ENCODE results near the gene CLEC10A. TPM values are rescaled to one million over a fixed set of nuclear protein-coding genes. Genes with fewer than 3 reads are reported as not detected.
A peak's percentile ranks its signal among the peaks of the same experiment; 100 is the strongest.

Gene CLEC10A
- total and polyA plus RNA-seq, 4 donors = 0.17 to 0.77 (median 0.49) TPM

DNA sequence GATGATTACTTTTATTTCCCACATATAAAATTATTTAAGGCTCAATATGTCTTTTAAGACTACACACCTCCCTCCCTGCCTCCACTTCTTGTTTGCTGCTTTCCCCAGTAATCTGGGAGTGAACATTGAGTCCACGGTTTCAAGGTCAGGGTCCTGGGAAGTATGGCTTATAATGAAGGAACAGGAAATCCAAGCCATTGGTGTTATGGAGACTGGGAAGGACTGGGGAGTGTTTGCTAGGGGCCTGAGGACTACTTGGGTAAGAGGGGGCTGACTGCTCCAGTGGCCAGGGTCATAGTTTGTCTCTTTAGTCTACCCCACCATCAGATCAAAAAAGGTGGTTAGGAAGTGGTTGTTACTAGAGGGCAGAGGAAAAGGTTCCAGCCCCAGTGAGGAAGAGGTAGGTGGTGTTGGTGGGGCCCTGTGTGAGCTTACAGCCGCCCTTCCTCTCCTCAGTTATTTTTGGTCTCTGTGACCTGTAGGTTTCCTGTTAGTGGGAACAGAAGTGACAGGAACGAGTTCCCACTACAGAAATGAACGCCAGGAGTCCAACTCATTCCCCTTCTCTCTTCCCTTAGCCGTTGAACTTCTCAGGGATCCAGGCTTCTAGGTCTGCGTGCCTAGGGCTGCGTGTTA, 45.0 kb downstream of the CLEC10A start:
- H3K36me3 ChIP-seq (ENCODE audit: control insufficient read depth, insufficient read depth, low read length) = no peaks in the 10 kb centered on the region
- DNase-seq (ENCODE audit: low read depth in 4 of 6, low spot score in 6 of 6) = no peak
- H3K27ac ChIP-seq (ENCODE audit: low read depth, low read length) = peak overlapping the region; percentile 81
- no peaks in the 10 kb centered on the region for H3K27me3 ChIP-seq (ENCODE audit: control insufficient read depth, insufficient read depth, low read length)
- no peaks in the 10 kb centered on the region for H3K9me3 ChIP-seq (ENCODE audit: control insufficient read depth, insufficient read depth, low read length)
- 4% methylated on average over 5 of the region's 7 CpGs for WGBS (ENCODE audit: insufficient coverage)
- H3K4me3 ChIP-seq (ENCODE audit: low read depth, low read length) = peak overlapping the region; percentile 85
- peaks cover 29% of the 10 kb centered on the region for H3K4me1 ChIP-seq (ENCODE audit: control insufficient read depth, insufficient read depth, low read length)

DNA sequence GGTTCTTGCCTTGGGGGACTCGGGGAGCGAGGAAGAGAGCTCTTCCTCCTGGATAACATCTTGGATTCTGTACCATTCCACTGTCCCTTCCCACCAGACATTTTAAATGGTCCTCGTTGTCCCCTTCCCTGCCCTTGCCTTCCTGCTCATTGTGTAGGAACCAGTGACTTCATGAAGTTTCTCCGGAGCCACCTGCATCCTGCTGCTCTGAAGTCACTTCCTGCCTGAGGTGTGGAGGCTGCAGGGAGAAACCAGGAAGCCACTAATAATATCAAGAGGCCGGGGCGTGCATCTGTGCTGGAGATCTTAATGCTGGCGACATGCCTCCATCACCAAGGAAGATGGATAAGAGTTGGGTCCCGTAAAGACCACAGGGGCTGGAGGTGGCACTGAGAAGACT, 50.4 kb downstream of the CLEC10A start:
- Histone ChIP-seq H3K4me1 (ENCODE audit: control insufficient read depth, insufficient read depth, low read length) (no peaks in the 10 kb centered on the region), H3K27ac (ENCODE audit: low read depth, low read length) (peak overlapping the region; percentile 11), H3K27me3 (ENCODE audit: control insufficient read depth, insufficient read depth, low read length) (no peaks in the 10 kb centered on the region), H3K36me3 (ENCODE audit: control insufficient read depth, insufficient read depth, low read length) (no peaks in the 10 kb centered on the region), H3K4me3 (ENCODE audit: low read depth, low read length) (no peak overlapping the region), H3K9me3 (ENCODE audit: control insufficient read depth, insufficient read depth, low read length) (no peaks in the 10 kb centered on the region)
- DNase-seq (ENCODE audit: low read depth in 4 of 6, low spot score in 6 of 6) = no peak
- WGBS (ENCODE audit: insufficient coverage) = 89% methylated on average over 7 of the region's 8 CpGs

DNA sequence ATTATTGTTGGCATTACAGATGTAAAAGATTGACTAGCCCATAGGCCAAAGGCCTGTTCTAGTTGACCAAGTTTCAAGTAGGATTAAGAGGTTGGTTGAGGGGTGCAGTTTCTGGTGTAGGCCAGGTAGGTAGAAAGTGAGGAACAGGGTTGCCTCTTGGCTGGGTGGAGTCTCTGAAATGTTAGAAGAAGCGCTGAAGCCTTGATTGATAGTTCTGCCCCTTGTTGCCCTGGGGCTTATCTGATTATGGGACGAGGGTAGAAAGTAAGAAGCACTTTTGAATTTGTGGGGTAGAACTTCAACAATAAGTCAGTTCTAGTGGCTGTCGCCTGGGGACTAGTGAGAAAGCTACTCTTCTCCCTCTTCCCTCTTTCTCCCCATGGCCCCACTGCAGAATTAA, 51.0 kb downstream of the CLEC10A start:
- Histone ChIP-seq H3K27ac (ENCODE audit: low read depth, low read length) (peak overlapping the region; percentile 12), H3K27me3 (ENCODE audit: control insufficient read depth, insufficient read depth, low read length) (peaks cover 4% of the 10 kb centered on the region), H3K4me1 (ENCODE audit: control insufficient read depth, insufficient read depth, low read length) (peaks cover 4% of the 10 kb centered on the region), H3K36me3 (ENCODE audit: control insufficient read depth, insufficient read depth, low read length) (no peaks in the 10 kb centered on the region), H3K4me3 (ENCODE audit: low read depth, low read length) (no peak overlapping the region), H3K9me3 (ENCODE audit: control insufficient read depth, insufficient read depth, low read length) (no peaks in the 10 kb centered on the region)
- WGBS (ENCODE audit: insufficient coverage) = 100% methylated on average over 1 of the region's 3 CpGs
- no peak for DNase-seq (ENCODE audit: low read depth in 4 of 6, low spot score in 6 of 6)

DNA sequence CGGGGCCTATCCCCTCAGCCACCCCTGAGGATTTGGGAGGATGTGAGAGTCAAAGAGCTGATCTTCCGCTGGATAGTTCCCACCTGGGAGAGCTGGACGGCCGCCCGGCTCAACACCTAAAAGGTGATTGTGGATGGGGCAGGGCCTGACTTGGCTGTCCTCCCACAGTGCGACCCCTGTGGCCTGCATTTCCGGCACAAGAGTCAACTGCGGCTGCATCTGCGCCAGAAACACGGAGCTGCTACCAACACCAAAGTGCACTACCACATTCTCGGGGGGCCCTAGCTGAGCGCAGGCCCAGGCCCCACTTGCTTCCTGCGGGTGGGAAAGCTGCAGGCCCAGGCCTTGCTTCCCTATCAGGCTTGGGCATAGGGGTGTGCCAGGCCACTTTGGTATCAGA, 52.7 kb downstream of the CLEC10A start:
- H3K36me3 ChIP-seq (ENCODE audit: control insufficient read depth, insufficient read depth, low read length) = no peaks in the 10 kb centered on the region
- H3K4me3 ChIP-seq (ENCODE audit: low read depth, low read length) = no peak overlapping the region
- H3K27me3 ChIP-seq (ENCODE audit: control insufficient read depth, insufficient read depth, low read length) = peaks cover 21% of the 10 kb centered on the region
- no peak for DNase-seq (ENCODE audit: low read depth in 4 of 6, low spot score in 6 of 6)
- 72% methylated on average over 9 of the region's 13 CpGs for WGBS (ENCODE audit: insufficient coverage)
- H3K27ac ChIP-seq (ENCODE audit: low read depth, low read length) = no peak overlapping the region
- no peaks in the 10 kb centered on the region for H3K9me3 ChIP-seq (ENCODE audit: control insufficient read depth, insufficient read depth, low read length)
- peaks cover 20% of the 10 kb centered on the region for H3K4me1 ChIP-seq (ENCODE audit: control insufficient read depth, insufficient read depth, low read length)

DNA sequence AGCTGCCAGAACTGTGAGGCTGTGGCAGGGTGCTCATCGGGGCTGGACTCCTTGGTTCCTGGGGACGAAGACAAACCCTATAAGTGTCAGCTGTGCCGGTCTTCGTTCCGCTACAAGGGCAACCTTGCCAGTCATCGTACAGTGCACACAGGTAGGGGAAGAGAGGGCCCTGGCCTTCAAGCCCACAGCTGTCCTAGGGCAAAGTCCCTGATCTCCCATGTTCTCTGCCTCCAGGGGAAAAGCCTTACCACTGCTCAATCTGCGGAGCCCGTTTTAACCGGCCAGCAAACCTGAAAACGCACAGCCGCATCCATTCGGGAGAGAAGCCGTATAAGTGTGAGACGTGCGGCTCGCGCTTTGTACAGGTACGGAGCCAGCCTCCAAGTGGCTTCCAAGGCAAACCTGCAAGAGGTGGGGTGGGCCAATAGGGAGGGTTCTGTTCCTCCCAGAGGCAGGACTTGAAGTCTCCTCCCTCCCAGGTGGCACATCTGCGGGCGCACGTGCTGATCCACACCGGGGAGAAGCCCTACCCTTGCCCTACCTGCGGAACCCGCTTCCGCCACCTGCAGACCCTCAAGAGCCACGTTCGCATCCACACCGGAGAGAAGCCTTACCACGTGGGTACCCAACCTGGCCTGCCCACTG, 53.5 kb downstream of the CLEC10A start:
- Histone ChIP-seq H3K9me3 (ENCODE audit: control insufficient read depth, insufficient read depth, low read length) (no peaks in the 10 kb centered on the region), H3K4me3 (ENCODE audit: low read depth, low read length) (no peak overlapping the region), H3K27ac (ENCODE audit: low read depth, low read length) (no peak overlapping the region), H3K27me3 (ENCODE audit: control insufficient read depth, insufficient read depth, low read length) (peaks cover 29% of the 10 kb centered on the region), H3K36me3 (ENCODE audit: control insufficient read depth, insufficient read depth, low read length) (no peaks in the 10 kb centered on the region), H3K4me1 (ENCODE audit: control insufficient read depth, insufficient read depth, low read length) (peaks cover 28% of the 10 kb centered on the region)
- 95% methylated on average over 25 of the region's 29 CpGs for WGBS (ENCODE audit: insufficient coverage)
- no peak for DNase-seq (ENCODE audit: low read depth in 4 of 6, low spot score in 6 of 6)

DNA sequence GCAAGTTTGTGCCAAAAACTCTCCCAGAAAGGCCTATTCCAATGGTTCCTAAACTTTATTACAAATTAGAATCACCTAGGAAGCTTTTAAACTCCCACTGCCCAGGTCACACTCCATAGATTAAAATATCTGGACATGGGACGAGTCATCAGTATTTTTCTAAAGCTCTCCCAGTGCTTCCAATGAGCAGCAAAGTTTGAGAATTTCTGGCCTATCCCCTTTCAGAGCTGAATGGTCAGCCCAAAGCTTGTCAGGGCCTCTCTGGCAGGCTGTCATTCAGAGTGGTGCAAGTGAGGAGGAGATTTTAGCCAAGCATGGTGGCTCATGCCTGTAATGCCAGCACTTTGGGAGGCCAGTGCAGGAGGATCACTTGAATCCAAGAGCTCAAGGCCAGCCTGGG, 54.8 kb downstream of the CLEC10A start:
- DNase-seq (ENCODE audit: low read depth in 4 of 6, low spot score in 6 of 6) = no peak
- peaks cover 32% of the 10 kb centered on the region for H3K4me1 ChIP-seq (ENCODE audit: control insufficient read depth, insufficient read depth, low read length)
- H3K9me3 ChIP-seq (ENCODE audit: control insufficient read depth, insufficient read depth, low read length) = no peaks in the 10 kb centered on the region
- H3K36me3 ChIP-seq (ENCODE audit: control insufficient read depth, insufficient read depth, low read length) = no peaks in the 10 kb centered on the region
- 100% methylated on average over 1 of the region's 1 CpG for WGBS (ENCODE audit: insufficient coverage)
- no peak overlapping the region for H3K4me3 ChIP-seq (ENCODE audit: low read depth, low read length)
- H3K27me3 ChIP-seq (ENCODE audit: control insufficient read depth, insufficient read depth, low read length) = peaks cover 35% of the 10 kb centered on the region
- H3K27ac ChIP-seq (ENCODE audit: low read depth, low read length) = no peak overlapping the region

Small RNA genes lying within 50 kb of the gene (small RNA-seq; reads per million reads assigned to genes)
- not detected for gene AC120057.1 (ENCODE audit: low replicate concordance)

Other genes starting within 250 kb of the CLEC10A start
- gene TEKT1, start 248.5 kb downstream of the CLEC10A start, total RNA-seq = 10 to 100 TPM in 1 of 2 donors, 1 to 10 TPM in 1; 2.9 to 18.6 TPM
- 10 to 100 TPM in 1 of 2 donors, 1 to 10 TPM in 1; 8.3 to 11.9 TPM for gene TEKT1, start 248.5 kb downstream of the CLEC10A start, polyA plus RNA-seq (ENCODE audit: insufficient read length in 2 of 2)
- gene ALOX12, start 84.2 kb downstream of the CLEC10A start, total RNA-seq = under 1 TPM in 1 of 2 donors, not detected in 1; 0.59 TPM
- gene ALOX12, start 84.2 kb downstream of the CLEC10A start, polyA plus RNA-seq (ENCODE audit: insufficient read length in 2 of 2) = 1 to 10 TPM; 1.3 to 2.7 TPM
- 100 to 1,000 TPM in 1 of 2 donors, 10 to 100 TPM in 1; 68.3 to 121 TPM for gene RNASEK, start 67.6 kb downstream of the CLEC10A start, total RNA-seq
- 100 to 1,000 TPM; 252 to 284 TPM for gene RNASEK, start 67.6 kb downstream of the CLEC10A start, polyA plus RNA-seq (ENCODE audit: insufficient read length in 2 of 2)
- gene BCL6B, start 57.2 kb downstream of the CLEC10A start, total RNA-seq = 10 to 100 TPM in 1 of 2 donors, 1 to 10 TPM in 1; 3.1 to 13.7 TPM
- gene BCL6B, start 57.2 kb downstream of the CLEC10A start, polyA plus RNA-seq (ENCODE audit: insufficient read length in 2 of 2) = 1 to 10 TPM; 5.6 to 8.5 TPM
- under 1 TPM; 0.10 to 0.66 TPM for gene SLC16A13, start 44.2 kb downstream of the CLEC10A start, total RNA-seq
- 1 to 10 TPM; 1.5 to 2.4 TPM for gene SLC16A13, start 44.2 kb downstream of the CLEC10A start, polyA plus RNA-seq (ENCODE audit: insufficient read length in 2 of 2)
- gene SLC16A11, start 36.2 kb downstream of the CLEC10A start, total RNA-seq = 1 to 10 TPM in 1 of 2 donors, under 1 TPM in 1; 0.20 to 2.5 TPM
- under 1 TPM; 0.52 to 0.95 TPM for gene SLC16A11, start 36.2 kb downstream of the CLEC10A start, polyA plus RNA-seq (ENCODE audit: insufficient read length in 2 of 2)
- gene ASGR2, start 34.6 kb upstream of the CLEC10A start, total RNA-seq = under 1 TPM in 1 of 2 donors, not detected in 1; 0.50 TPM
- under 1 TPM; 0.24 to 0.39 TPM for gene ASGR2, start 34.6 kb upstream of the CLEC10A start, polyA plus RNA-seq (ENCODE audit: insufficient read length in 2 of 2)
- 1 to 10 TPM; 4.3 to 8.2 TPM for gene ASGR1, start 99.1 kb upstream of the CLEC10A start, total RNA-seq
- 10 to 100 TPM; 32.4 to 32.5 TPM for gene ASGR1, start 99.1 kb upstream of the CLEC10A start, polyA plus RNA-seq (ENCODE audit: insufficient read length in 2 of 2)
- gene DLG4, start 139.6 kb upstream of the CLEC10A start, total RNA-seq = 10 to 100 TPM; 50.6 to 82.8 TPM
- 100 to 1,000 TPM; 192 to 203 TPM for gene DLG4, start 139.6 kb upstream of the CLEC10A start, polyA plus RNA-seq (ENCODE audit: insufficient read length in 2 of 2)
- 100 to 1,000 TPM; 131 to 478 TPM for gene ACADVL, start 139.7 kb upstream of the CLEC10A start, total RNA-seq
- gene ACADVL, start 139.7 kb upstream of the CLEC10A start, polyA plus RNA-seq (ENCODE audit: insufficient read length in 2 of 2) = 100 to 1,000 TPM; 381 to 455 TPM
- 10 to 100 TPM; 31.7 to 46.6 TPM for gene DVL2, start 154.3 kb upstream of the CLEC10A start, total RNA-seq
- gene DVL2, start 154.3 kb upstream of the CLEC10A start, polyA plus RNA-seq (ENCODE audit: insufficient read length in 2 of 2) = 10 to 100 TPM; 47.9 to 59.7 TPM
- 10 to 100 TPM; 26.2 to 49.0 TPM for gene PHF23, start 159.2 kb upstream of the CLEC10A start, total RNA-seq
- gene PHF23, start 159.2 kb upstream of the CLEC10A start, polyA plus RNA-seq (ENCODE audit: insufficient read length in 2 of 2) = 10 to 100 TPM; 50.2 to 53.2 TPM
- gene GABARAP, start 162.2 kb upstream of the CLEC10A start, total RNA-seq = 100 to 1,000 TPM; 196 to 481 TPM
- 100 to 1,000 TPM; 431 to 461 TPM for gene GABARAP, start 162.2 kb upstream of the CLEC10A start, polyA plus RNA-seq (ENCODE audit: insufficient read length in 2 of 2)
- 10 to 100 TPM; 44.4 to 47.9 TPM for gene CTDNEP1, start 171.5 kb upstream of the CLEC10A start, total RNA-seq
- 100 to 1,000 TPM; 177 to 181 TPM for gene CTDNEP1, start 171.5 kb upstream of the CLEC10A start, polyA plus RNA-seq (ENCODE audit: insufficient read length in 2 of 2)
- gene ELP5, start 172.0 kb upstream of the CLEC10A start, total RNA-seq = 10 to 100 TPM; 24.9 to 47.7 TPM
- 10 to 100 TPM; 49.8 to 52.2 TPM for gene ELP5, start 172.0 kb upstream of the CLEC10A start, polyA plus RNA-seq (ENCODE audit: insufficient read length in 2 of 2)
- gene CLDN7, start 182.2 kb upstream of the CLEC10A start, total RNA-seq = 1 to 10 TPM in 1 of 2 donors, under 1 TPM in 1; 0.79 to 2.3 TPM
- gene CLDN7, start 182.2 kb upstream of the CLEC10A start, polyA plus RNA-seq (ENCODE audit: insufficient read length in 2 of 2) = 1 to 10 TPM; 1.3 TPM
- 1 to 10 TPM in 1 of 2 donors, under 1 TPM in 1; 0.59 to 1.9 TPM for gene SLC2A4, start 201.5 kb upstream of the CLEC10A start, total RNA-seq
- under 1 TPM; 0.48 to 0.78 TPM for gene SLC2A4, start 201.5 kb upstream of the CLEC10A start, polyA plus RNA-seq (ENCODE audit: insufficient read length in 2 of 2)
- gene YBX2, start 214.4 kb upstream of the CLEC10A start, total RNA-seq = 1 to 10 TPM in 1 of 2 donors, under 1 TPM in 1; 0.50 to 1.0 TPM
- 1 to 10 TPM; 4.2 to 6.9 TPM for gene YBX2, start 214.4 kb upstream of the CLEC10A start, polyA plus RNA-seq (ENCODE audit: insufficient read length in 2 of 2)
- 100 to 1,000 TPM; 146 to 202 TPM for gene EIF5A, start 227.4 kb upstream of the CLEC10A start, total RNA-seq
- 100 to 1,000 TPM; 366 to 375 TPM for gene EIF5A, start 227.4 kb upstream of the CLEC10A start, polyA plus RNA-seq (ENCODE audit: insufficient read length in 2 of 2)
- 10 to 100 TPM; 19.2 to 65.5 TPM for gene GPS2, start 235.1 kb upstream of the CLEC10A start, total RNA-seq
- 10 to 100 TPM; 98.3 to 99.4 TPM for gene GPS2, start 235.1 kb upstream of the CLEC10A start, polyA plus RNA-seq (ENCODE audit: insufficient read length in 2 of 2)
- 10 to 100 TPM; 28.6 TPM for gene NEURL4, start 249.1 kb upstream of the CLEC10A start, total RNA-seq
- gene NEURL4, start 249.1 kb upstream of the CLEC10A start, polyA plus RNA-seq (ENCODE audit: insufficient read length in 2 of 2) = 10 to 100 TPM; 43.9 to 56.4 TPM

All from spinal cord (tissue), 10 donors.